HG03442 (cell line): ENCODE results near the gene HCN1.

Experiments
- ATAC-seq: cut with Tn5 transposase; IDR thresholded peaks from one replicate; pipeline ENCODE4 v1.9.1; 2021; ENCODE audit warnings: mild to moderate bottlenecking, moderate library complexity; ENCODE audit not compliant: unreplicated experiment

HCN1 gene

DNA sequence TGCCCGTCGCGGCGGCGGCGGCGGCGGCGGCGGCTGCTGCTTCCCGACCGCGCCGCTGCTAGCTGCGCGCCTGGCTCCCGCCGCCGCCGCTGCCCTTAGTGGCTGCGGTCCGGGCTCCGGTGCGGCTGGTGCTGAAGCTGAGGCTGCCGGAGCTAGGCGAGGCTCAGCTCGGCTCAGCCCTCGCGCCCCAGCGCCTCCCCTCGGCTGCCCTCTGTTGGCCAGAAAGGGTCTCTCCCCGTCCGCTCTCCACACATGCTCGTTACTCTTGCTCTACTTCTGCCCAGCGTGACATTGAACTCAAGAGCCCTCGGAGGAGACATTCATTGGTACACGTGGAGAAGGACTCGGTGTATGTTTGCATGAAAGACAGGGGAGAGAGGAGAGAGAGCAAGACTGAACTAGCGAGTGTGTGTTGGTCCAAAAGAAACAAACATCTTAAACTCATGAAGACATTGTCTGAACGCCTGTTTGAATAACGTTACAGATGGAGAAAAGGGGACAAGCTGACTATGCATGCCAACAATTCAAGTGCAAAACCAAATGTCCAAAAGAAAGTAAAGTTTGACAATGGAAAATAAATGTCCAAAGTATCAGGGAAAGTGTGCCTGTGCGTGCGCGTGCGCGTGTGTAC, at the start of gene HCN1:
HCN1 (minus strand) TSS at position 175 of the 631 bp plus-strand sequence.
- peak; percentile 94 for ATAC-seq

- ATAC-seq: no peak
Measured at GRCh38 chr5:45741110-45741509, 44.9 kb upstream of the HCN1 start.

DNA sequence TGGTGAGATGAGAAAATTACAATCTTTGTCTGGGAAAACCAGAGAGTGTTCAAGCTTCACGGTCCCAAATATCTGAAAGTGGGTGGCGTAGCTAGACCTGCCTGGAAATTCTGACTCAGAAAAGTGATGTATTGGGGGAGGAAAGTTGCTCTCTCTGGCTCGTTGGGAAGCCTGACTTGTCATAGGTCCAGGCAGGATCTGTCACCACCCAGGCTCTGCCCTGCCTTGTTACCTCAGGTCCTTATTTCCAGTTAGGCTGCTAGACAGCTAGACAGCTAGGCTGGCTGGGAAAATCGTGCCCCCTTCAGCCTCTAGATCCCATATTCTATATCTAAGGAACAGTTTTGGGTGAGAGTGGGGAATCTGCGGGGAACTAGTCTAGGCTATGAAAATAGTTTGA, 41.0 kb upstream of the HCN1 start:
- ATAC-seq: no peak

DNA sequence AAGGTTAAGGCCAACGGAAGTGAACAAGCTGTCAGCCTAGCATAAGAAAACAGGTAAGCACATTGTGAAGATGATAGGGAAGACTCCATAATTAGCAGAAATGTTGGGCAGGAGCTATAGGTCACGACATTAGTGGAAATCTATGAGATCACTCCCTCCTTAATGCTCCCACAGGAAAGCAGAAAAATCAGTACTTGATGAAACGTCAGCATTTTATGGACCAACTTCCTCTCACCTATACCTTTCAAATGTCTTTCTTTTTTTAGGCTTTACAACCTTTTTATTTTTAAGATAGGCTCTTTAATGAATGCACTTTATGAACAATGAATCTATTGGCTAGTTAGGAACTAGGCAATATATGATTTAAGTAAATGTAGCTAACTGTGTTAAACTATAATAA, 29.4 kb upstream of the HCN1 start:
- no peak for ATAC-seq

- ATAC-seq: no peak
Measured at GRCh38 chr5:45697201-45697600, 1.0 kb upstream of the HCN1 start.

GRCh38 chr5:45695804-45696156, 400 bp downstream of the HCN1 start:
- ATAC-seq: peak; percentile 20

DNA sequence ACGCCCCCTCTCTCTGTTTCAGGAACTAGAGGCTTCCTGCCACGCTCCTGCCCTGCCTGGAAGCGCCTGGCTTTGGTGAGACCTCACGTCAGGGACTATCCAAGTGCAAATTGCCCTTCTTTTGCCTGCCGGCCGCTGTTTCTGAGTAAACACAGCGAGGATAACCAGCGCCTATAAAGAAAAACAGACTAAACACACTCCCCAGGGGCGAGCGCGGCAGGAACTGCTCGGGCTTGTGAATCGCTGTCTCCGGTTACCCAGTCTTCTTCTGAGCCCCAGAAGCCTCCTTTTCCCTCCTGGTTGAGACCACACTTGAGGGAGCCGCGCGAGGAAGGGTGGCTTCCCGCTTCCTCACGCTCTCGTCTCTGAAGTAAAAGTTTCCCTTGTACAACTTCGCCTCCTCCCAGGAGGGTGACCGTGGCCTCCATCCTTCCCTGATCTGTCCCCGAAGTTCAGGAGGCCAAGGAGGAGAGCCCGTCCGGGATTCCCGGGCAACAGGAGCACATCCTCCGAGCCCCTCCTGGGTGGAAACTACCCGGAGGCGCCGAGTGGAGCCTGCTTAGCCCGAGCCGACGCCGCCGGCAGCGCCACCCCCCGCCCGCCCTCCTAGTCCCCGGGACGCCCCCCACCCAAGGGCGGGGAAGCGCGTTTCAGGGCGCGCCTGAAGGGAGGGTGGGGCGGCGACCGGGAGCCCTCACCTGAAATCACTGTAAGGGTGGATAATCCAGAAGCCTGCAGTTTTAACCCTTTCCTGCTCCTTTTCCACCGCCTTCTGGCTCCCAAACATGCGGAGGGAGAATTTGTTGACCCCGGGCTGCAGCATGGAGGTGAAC, 993 bp downstream of the HCN1 start:
- no peak for ATAC-seq

DNA sequence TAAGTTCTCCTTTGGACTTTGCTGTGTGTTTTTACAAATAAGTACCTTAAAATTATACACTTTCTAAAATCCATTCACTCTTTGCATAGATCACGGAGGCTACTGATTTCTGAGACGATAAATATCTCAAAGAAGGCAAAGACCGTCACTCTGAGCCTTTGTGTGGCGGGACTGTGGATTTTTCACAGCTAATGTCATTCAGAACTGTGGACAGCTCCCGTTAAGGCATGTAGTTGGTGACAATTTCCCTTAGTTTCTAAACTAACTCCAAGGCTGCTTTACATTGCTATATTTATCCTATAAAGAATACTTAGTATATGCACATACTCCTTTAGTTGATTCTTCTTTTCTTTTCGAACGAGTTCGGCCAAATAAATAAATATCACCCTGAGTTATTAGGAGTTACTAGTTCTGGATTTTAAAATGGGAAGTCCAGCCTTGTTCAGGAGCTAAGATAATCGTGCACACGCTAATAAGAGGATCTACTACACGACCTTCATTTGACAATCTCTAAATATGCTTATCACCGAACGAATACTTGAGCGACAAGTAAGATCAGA, 1.8 kb downstream of the HCN1 start:
- no peak for ATAC-seq

GRCh38 chr5:45692481-45692880, 3.7 kb downstream of the HCN1 start:
- ATAC-seq: no peak

DNA sequence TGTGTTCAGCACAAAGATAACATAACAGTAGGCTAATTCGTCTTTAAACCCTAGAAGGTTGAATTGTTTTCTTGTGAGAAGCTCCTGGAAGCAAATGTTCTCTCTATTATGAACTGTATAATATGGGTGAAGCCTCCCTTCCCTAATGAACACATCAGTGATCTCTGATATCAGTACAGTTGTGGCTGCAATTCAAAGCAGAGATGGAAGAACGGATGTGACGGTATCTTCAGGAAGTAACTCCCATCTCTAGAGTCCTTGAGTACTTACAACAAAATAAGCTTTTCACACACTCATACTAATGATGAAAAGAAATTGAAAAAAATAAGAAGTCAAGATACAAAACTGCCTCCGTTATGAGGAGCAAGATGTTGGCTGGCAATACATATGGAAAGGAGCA, 4.5 kb downstream of the HCN1 start:
- no peak for ATAC-seq

DNA sequence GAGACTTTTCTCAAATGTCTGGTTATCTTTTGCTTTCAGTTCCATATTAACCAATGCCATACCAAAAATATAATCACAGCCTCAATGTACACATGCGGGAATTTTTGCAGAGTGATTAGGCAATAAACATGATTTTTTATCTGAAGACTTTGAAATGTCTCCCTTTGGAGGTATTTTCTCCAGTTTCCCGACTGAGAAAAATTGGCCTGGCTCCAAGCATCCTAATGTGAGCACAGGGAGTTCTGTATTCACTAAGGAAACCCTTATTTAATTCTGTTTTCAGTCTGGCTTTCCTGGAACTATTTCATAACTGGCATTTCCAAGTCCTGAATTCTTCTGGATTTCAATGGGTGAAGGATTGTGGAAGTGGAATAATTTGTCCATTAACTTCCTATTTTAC, 8.5 kb downstream of the HCN1 start:
- ATAC-seq: no peak

- no peak for ATAC-seq
Measured at GRCh38 chr5:45686620-45687019, 9.6 kb downstream of the HCN1 start.

DNA sequence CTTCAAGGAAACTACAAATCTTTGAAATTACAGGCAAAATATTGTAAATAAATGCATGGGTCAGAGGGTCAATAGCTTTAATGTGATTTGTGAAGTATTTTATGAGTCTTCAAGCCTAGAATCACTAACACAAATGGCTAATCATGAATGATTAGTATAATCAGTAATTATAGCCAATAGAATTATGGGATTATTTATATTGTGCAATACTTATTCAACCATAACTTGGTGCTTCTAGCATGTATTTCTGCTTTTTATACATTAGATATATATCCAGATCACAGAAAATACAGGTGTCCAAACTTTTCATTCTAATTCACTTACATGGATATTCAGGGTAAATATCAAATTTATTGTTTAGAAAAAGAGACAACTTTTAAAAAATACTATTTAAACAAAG, 12.1 kb downstream of the HCN1 start:
- no peak for ATAC-seq

GRCh38 chr5:45680950-45681349, 15.2 kb downstream of the HCN1 start:
- no peak for ATAC-seq

- ATAC-seq: no peak
Measured at GRCh38 chr5:45677524-45677923, 18.7 kb downstream of the HCN1 start.

- ATAC-seq: no peak
Measured at GRCh38 chr5:45672271-45672670, 23.9 kb downstream of the HCN1 start.

- no peak for ATAC-seq
Measured at GRCh38 chr5:45648744-45649143, 47.4 kb downstream of the HCN1 start.

DNA sequence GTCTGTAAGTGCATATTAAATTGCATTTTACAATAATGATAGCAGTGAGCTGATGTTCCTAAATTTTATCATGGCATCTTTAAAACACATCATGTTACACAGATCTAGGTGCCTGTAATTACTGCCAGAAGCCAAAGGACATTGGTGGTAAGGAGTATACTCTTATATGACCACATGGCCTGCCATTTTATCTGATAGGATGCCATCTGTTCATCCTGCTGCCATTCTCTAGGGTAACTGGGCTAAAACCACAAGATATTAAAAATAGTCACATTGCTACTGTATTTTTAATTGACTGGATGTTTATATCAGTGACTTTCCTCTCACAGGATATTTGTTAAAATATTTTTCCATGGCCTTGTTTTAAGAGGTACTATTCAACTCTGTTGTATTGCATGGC, 53.1 kb downstream of the HCN1 start:
- ATAC-seq: no peak

- no peak for ATAC-seq
Measured at GRCh38 chr5:45642370-45642769, 53.8 kb downstream of the HCN1 start.

GRCh38 chr5:45639040-45639439, 57.1 kb downstream of the HCN1 start:
- no peak for ATAC-seq

- ATAC-seq: no peak
Measured at GRCh38 chr5:45627076-45627656, 69.0 kb downstream of the HCN1 start.

DNA sequence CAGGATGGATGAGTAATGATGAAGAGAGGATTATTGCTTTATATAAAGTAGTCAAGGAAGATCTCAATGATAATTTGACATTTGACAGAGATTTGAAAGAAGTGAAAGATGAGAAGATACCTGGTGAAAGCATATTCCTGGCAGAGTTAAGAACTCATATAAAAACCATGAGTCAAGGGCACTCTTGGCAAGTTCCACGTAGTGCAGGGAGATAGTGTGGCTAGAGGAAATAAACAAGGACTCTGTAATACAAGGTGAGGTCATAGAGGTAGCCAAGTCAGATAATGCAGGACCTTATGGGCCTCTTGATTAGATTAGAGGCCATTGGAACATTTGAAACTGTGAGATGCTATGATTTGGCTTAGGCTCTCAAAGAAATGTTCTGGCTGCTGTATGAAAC, 72.3 kb downstream of the HCN1 start:
- ATAC-seq: no peak
